Activated CD8-positive, alpha-beta memory T cell treated with anti-CD3 and anti-CD28 coated beads, Interleukin-2, amount 50 U/mL, for 24 hours (primary cell): ENCODE results near the gene VIT.
A peak's percentile ranks its signal among the peaks of the same experiment; 100 is the strongest.

ENCODE experiments used
- DNase-seq: peaks from one replicate; pipeline ENCODE4 v3.0.0-alpha.2; 2020; ENCODE audit errors: extremely low read depth

Gene VIT

GRCh38 chr2:36769106-36769505 is 72.6 kb downstream of the VIT start:
- DNase-seq, result no peak

DNA sequence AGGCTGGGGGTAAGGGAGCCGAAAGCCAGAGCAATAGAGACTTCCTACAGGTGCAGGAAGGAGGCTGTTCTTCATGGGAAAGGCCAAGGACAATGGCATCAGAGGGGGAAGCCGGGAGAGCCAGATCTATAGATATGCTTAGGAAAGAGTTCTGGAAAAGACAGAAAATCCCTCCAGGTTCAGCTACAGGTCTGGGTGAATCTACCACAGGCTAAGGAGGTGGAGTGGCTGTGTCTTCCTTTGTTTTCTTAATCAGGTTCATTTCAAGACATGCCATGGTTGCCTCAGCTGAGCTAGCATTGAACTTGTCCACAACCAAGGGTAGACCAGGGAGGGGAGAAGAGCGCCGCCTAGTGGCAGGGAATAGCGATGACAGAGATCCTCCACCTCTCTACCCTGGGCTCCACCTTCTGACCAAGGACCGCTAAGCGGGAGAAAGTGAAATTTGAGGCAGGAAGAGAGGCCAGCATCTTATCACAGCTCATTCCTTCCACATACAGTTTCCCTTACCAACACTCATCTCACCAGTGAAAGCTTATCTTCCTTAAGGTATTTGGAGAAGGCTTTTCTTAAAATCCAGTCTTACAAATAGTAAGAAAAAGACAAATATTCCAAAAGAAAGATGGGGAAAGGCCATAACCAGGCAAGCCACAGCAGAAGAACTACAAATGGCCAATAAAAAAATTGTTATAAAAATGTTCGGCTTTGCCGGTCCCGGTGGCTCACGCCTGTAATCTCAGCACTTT is 74.2 kb downstream of the VIT start:
- no peak for DNase-seq

GRCh38 chr2:36771671-36772070 is 75.2 kb downstream of the VIT start:
- DNase-seq, result no peak

GRCh38 chr2:36773947-36774346 is 77.4 kb downstream of the VIT start:
- DNase-seq, result no peak

DNA sequence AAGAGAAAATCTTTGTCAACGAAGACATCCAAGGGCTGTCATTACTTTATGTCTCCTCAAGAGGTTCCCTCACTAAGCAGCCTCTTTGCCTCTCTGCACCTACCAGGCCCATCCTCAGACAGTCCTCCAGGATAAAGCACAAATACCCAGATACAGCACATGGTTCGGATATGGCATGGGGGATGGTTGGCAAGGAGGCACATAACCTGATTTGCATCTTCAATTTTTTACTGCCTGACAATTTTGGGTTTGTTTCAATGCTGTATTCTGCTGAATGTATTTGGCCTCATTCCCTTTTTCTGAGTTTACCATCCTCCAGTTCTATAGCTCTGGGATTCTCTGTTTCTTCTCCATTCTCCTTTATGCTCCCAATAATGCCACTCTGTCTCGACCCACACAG is 78.8 kb downstream of the VIT start:
- DNase-seq, result no peak

- DNase-seq, result no peak
Measured at GRCh38 chr2:36775806-36776205, 79.3 kb downstream of the VIT start.

DNA sequence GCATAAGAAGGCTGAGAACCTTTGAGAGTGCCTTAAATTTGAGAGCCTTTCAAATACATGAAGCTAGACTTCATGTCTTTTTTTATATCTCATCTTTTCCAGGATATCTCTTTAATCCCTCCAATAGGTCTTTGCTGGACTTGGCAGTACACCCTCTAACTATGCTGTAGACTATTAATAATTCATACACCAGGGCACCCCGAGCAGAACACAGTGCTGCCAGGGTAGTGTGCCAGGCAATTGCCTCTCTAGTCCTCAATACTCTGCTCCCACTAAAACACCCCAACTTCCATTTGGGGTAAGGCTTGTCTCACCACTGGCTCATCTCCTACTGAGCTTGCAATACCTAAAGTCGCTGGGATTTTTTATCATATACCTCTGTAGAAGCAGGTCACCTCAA is 80.8 kb downstream of the VIT start:
- DNase-seq, result no peak

- DNase-seq, result no peak
Measured at GRCh38 chr2:36777788-36778187, 81.3 kb downstream of the VIT start.

DNA sequence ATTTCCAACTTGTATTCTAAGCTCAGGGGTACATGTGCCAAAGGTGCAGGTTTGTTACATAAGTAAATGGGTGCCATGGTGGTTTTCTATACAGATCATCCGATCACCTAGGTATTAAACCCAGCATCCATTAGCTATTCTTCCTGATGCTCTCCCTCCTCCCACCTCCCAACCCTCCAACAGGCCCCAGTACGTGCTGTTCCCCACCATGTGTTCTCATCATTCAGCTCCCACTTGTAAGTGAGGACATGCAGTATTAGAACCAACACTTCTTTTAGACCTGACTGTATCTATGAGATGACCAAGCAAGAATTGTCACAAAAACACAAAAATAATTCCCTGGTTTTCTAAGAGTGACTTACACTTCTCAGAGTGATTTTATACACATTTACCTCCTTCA is 83.0 kb downstream of the VIT start:
- no peak for DNase-seq

DNA sequence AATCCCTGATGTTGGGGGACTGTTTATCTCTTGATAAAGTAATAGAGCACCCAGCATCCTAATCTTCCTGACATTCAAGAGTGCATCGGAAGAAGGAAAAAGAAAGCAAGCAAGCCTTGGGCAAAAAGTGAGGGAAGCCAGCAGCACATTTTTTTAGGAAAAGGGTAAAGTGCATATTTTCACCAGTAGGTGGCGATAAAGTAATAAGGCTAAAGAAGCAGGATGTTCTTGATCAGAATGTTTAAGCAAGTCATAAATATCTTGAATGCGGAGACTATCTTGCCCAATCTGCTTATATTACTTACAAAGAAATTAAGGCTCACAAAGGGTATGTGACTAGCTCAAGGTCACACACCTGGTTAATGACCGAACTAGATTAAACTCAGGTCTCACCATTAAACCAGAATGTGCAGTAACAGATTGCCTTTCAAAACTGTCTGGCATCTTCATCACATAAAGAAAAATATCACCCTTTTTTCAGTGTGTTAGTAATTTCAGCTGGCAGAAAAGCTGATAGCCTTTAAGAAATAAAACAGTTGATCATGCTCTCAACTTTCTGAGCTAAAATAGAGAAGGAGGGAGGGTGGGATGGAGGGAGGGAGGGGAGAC is 83.8 kb downstream of the VIT start:
- no peak for DNase-seq

GRCh38 chr2:36781907-36782720 is 85.6 kb downstream of the VIT start:
- DNase-seq, result no peak

DNA sequence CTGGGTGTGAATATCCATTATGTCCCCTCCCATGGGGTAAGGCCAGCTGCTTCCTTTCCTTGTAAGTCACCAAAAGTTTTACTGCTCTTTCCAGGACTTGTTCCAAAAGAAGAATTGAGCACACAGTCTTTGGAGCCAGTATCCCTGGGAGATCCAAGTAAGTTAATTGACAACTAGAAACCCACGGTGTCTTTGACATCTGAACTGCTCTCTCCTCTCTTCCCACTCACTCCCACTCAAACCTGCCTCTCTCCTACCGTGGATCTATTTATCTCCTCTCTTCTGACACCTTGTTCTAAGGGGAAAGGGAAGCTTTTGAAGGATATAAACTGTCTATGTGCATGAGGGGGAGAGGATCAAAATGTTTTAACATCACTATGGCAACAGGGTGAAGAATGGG is 86.7 kb downstream of the VIT start:
- no peak for DNase-seq

DNA sequence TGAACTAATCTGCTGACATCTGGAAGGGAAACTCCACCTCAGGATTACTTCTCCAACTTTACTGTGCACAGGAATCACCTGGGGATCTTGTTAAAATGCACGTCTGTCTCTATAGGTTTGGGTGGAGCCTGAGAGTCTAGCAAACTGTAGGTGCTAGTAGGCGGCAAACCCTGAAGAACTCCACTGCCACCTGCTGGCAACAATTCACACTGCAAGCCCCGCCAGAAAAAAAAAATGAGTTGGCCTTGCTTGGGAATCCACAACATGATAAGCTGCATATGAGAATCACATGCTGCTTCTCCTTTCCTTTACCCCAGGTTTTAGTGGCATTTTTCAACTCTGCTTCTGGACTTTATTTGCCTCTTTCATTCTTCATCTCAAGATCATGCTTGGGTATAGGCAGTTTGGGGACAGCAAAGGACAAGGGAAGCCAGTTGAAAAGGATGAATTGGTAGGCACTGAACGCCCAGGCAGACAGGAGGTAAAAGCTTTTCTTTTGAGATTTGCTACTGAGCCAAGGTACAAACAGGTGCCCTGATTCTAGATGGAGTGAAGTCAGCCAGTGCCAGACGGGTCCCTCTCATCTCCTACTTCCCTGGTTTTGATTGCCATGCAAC is 88.8 kb downstream of the VIT start:
- peak; percentile 23 for DNase-seq

- no peak for DNase-seq
Measured at GRCh38 chr2:36789181-36789804, 92.8 kb downstream of the VIT start.

- no peak for DNase-seq
Measured at GRCh38 chr2:36792951-36793350, 96.4 kb downstream of the VIT start.

GRCh38 chr2:36797324-36798070 is 101.0 kb downstream of the VIT start:
- DNase-seq, result no peak

GRCh38 chr2:36798724-36799123 is 102.2 kb downstream of the VIT start:
- DNase-seq, result no peak

- peak; percentile 36 for DNase-seq
Measured at GRCh38 chr2:36800381-36800780, 103.9 kb downstream of the VIT start.

DNA sequence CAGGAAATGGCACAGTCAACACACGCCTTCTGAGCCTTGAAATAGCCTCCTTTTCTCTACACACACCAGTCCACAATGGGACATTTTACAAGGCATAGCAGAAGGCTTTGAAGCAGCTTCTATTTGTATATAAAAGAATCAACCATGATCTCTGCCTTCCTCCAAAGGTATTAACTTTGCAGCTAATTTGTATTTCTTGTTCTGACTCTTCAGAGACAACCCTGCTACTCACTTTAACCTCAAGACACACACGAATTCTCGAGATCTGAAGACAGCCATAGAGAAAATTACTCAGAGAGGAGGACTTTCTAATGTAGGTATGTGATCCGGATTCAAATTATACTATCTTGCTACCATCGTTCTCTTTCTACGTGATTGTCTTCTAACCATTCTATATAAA is 104.6 kb downstream of the VIT start:
- DNase-seq, result no peak

DNA sequence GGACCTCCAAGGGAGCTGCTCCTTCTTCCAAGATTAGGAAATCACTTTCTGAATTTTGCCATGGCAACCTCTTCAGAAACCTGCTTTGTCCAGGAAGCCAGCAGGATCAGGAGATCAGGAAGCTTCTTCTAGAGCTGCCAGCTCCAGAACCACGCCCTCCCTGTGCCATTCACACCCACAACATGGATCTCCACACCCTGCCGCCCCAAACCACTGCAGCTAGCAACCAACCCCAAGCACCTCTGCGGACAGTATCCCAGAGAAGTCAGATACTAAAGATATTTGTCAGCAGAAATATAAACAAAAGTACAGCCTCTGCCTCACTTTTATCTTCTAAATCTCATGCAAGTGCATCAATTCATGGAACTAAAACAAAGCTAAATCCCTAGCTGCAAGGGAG is 106.4 kb downstream of the VIT start:
- no peak for DNase-seq

DNA sequence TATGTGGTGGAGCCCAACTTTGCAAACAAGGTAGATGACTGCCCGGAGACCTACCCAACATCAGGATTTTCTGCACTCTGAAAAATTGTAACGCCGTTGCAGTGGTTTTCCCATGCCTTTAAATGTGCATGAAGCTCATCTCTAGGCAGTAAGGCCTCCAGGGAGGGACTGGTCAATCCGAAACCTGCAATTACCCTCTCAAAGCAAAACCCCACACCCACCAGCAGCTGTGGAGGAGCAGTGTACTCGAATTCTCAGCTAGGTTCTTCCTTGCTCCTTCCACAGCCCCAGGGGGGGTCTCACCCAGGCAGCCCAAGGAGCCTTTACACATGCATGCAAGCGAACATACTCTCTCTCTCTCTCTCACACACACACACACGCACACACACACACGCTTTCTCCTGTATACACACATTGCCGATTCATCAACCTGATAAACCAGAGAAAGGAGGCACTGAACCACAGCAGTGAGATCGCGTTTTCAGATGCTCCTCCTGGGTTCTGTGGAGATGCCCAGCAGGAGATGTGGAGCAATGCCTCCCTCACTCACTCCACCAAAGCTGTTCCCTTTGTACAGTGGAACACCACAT is 109.2 kb downstream of the VIT start:
- DNase-seq, result no peak
